Kidney (tissue), 14 donors: Measurements from ENCODE around the gene ARHGEF17. TPM values are rescaled to one million over a fixed set of nuclear protein-coding genes. Genes with fewer than 3 reads are reported as not detected.

ENCODE experiments used
- DNase-seq, 5 donors: peaks; one replicate each; pipeline ENCODE4 v3.0.0-alpha.2; 2013 to 2020
- FAIRE-seq: peaks from 2 replicates; lab custom pipeline; 2012; peaks lifted over from hg19 to GRCh38; lab: Jason Lieb, UNC
- H3K27ac ChIP-seq, 2 donors: one replicate each; pipeline ENCODE4 v1.7.0; 2013; ENCODE audit warnings: low read depth in 2 of 2, low read length in 2 of 2, inconsistent platforms in 1 of 2
- H3K27me3 ChIP-seq: one replicate; pipeline ENCODE4 v1.7.1; 2013; ENCODE audit warnings: low read length, inconsistent platforms; ENCODE audit not compliant: control insufficient read depth, insufficient read depth
- H3K36me3 ChIP-seq, 3 donors: one replicate each; pipeline versions ENCODE4 v1.7.0 to v1.7.1; 2013; ENCODE audit warnings: low read length in 3 of 3, control low read depth in 1 of 3, inconsistent platforms in 1 of 3; ENCODE audit not compliant: insufficient read depth in 3 of 3, control insufficient read depth in 2 of 3
- H3K4me1 ChIP-seq, 3 donors: one replicate each; pipeline versions ENCODE4 v1.7.0 to v1.7.1; 2013; ENCODE audit warnings: low read length in 3 of 3, inconsistent platforms in 1 of 3, low read depth in 1 of 3; ENCODE audit not compliant: control insufficient read depth in 2 of 3, insufficient read depth in 2 of 3
- H3K4me3 ChIP-seq, 3 donors: one replicate each; pipeline versions ENCODE4 v1.7.0 to v1.8.1; 2013; ENCODE audit warnings: low read length in 3 of 3, control low read depth in 1 of 3, inconsistent platforms in 1 of 3
- H3K9ac ChIP-seq, 3 donors: one replicate each; pipeline versions ENCODE4 v1.7.0 to v1.7.1; 2013; ENCODE audit warnings: low read length in 3 of 3, control low read depth in 1 of 3, inconsistent platforms in 1 of 3
- H3K9me3 ChIP-seq, 3 donors: one replicate each; pipeline versions ENCODE4 v1.7.0 to v1.7.1; 2013; ENCODE audit warnings: low read length in 3 of 3, control low read depth in 1 of 3, inconsistent platforms in 1 of 3; ENCODE audit not compliant: control insufficient read depth in 2 of 3, insufficient read depth in 1 of 3
- CTCF ChIP-seq: IDR thresholded peaks from 3 replicates; pipeline ENCODE4 v1.5.1; 2012; ENCODE audit warnings: mild to moderate bottlenecking, moderate library complexity, borderline replicate concordance; ENCODE audit not compliant: insufficient read depth; ENCODE audit errors: extremely low read depth
- intact Hi-C: fragments of 100-400 bp; cut with DNase I; formaldehyde crosslinking; loops from one replicate; pipeline ENCODE4 v1.11.1; 2022
- polyA plus RNA-seq: library from polyadenylated mRNA; stranded (reverse); fragments of 350-450 nt; fragmentation: Illumina TruSeq; extraction: RNeasy Lipid Tissue Mini Kit (QIAGEN cat#74804); gene quantifications from one replicate; pipeline ENCODE4 v1.2.3, GENCODE V29; 2014; ENCODE audit warnings: low read depth, low replicate concordance; ENCODE audit not compliant: insufficient read depth
- total RNA-seq: library from RNA; stranded (reverse); fragmentation: NEBNext Ultra II Directional; extraction: Animal tissue kit (Norgen Biotek cat#: 25700); gene quantifications from one replicate; pipeline ENCODE4 v1.2.1, GENCODE V29; 2021
- donor health status: control.
- donor health status: control.
- donor health status: control.
- donor health status: control.
- donor health status: control.
- donor health status: DM: yes; HTN: yes; CAD: no.
- donor health status: Normal renal cell carcinoma (clear cell type).

Gene ARHGEF17
- total and polyA plus RNA-seq, 2 donors from 2014 or later = 36.6 to 68.2 TPM

- DNase-seq (peak in 1 of 5 donors; percentile 48), FAIRE-seq (no peak)
- Histone ChIP-seq H3K36me3 (no peaks in the 10 kb centered on the region), H3K27ac (no peak overlapping the region), H3K9me3 (no peaks in the 10 kb centered on the region), H3K9ac (no peak overlapping the region), H3K4me1 (peaks cover 0 to 2% (median 0%) of the 10 kb centered on the region in 3 donors), H3K27me3 (no peaks in the 10 kb centered on the region), H3K4me3 (no peak overlapping the region)
- intact Hi-C loops = loop anchor here (10.0 kb wide), 2 partner anchors 48 to 98 kb away; no protein-coding TSS in a partner anchor
- TF ChIP-seq CTCF = no peak
These were observed 84.3 kb downstream of the ARHGEF17 start for GRCh38 chr11:73392108-73393010.

- no peak for TF ChIP-seq CTCF
- H3K4me3 ChIP-seq = no peak overlapping the region
- H3K27me3 ChIP-seq = no peaks in the 10 kb centered on the region
- intact Hi-C loops = loop anchor here (10.0 kb wide), 2 partner anchors 48 to 98 kb away; no protein-coding TSS in a partner anchor
- DNase-seq = no peak
- peaks cover 0 to 2% (median 0%) of the 10 kb centered on the region in 3 donors for H3K4me1 ChIP-seq
- FAIRE-seq = no peak
- H3K36me3 ChIP-seq = no peaks in the 10 kb centered on the region
- H3K9me3 ChIP-seq = no peaks in the 10 kb centered on the region
- H3K9ac ChIP-seq = no peak overlapping the region
- no peak overlapping the region for H3K27ac ChIP-seq
These were observed 84.9 kb downstream of the ARHGEF17 start for GRCh38 chr11:73393011-73393380.

- intact Hi-C loops = loop anchor here (10.0 kb wide), 2 partner anchors 49 to 99 kb away; no protein-coding TSS in a partner anchor
- Histone ChIP-seq H3K27ac (no peak overlapping the region), H3K36me3 (no peaks in the 10 kb centered on the region), H3K27me3 (no peaks in the 10 kb centered on the region), H3K4me3 (no peak overlapping the region), H3K9ac (no peak overlapping the region), H3K4me1 (peaks cover 0 to 2% (median 0%) of the 10 kb centered on the region in 3 donors), H3K9me3 (no peaks in the 10 kb centered on the region)
- DNase-seq (peak; percentile 78 to 88 (median 83)), FAIRE-seq (no peak)
- peak; percentile 82 for TF ChIP-seq CTCF
These were observed 85.7 kb downstream of the ARHGEF17 start for GRCh38 chr11:73393479-73394415.
